Measurements from ENCODE around the gene ZNF318.
"Not testable (repeated sequence)": the region's sequence is repeated elsewhere in the genome, so short reads cannot be mapped to it uniquely, and the experiment has no call there.

Gene ZNF318

GRCh38 chr6:43335469-43335868 is 34.0 kb downstream of the ZNF318 start:
- DNase-seq: no peak

- peak; percentile 24 for DNase-seq
These were observed 34.9 kb downstream of the ZNF318 start for GRCh38 chr6:43334466-43335095.

GRCh38 chr6:43331891-43332290 is 37.6 kb downstream of the ZNF318 start:
- no peak for DNase-seq

- DNase-seq: no peak
These were observed 38.0 kb downstream of the ZNF318 start for GRCh38 chr6:43331470-43331869.

GRCh38 chr6:43328528-43328927 is 40.9 kb downstream of the ZNF318 start:
- DNase-seq: no peak

- DNase-seq: no peak
These were observed 43.6 kb downstream of the ZNF318 start for GRCh38 chr6:43325876-43326275.

GRCh38 chr6:43318011-43318410 is 51.4 kb downstream of the ZNF318 start:
- DNase-seq: no peak

GRCh38 chr6:43313813-43314212 is 55.6 kb downstream of the ZNF318 start:
- no peak for DNase-seq

GRCh38 chr6:43311666-43312065 is 57.8 kb downstream of the ZNF318 start:
- no peak for DNase-seq

- no peak for DNase-seq
These were observed 58.8 kb downstream of the ZNF318 start for GRCh38 chr6:43310624-43311023.

GRCh38 chr6:43310134-43310533 is 59.3 kb downstream of the ZNF318 start:
- DNase-seq: no peak

GRCh38 chr6:43308990-43309477 is 60.4 kb downstream of the ZNF318 start:
- DNase-seq: no peak

GRCh38 chr6:43308101-43308989 is 61.1 kb downstream of the ZNF318 start, which contains the start of gene CRIP3:
TSS of gene CRIP3 (minus strand) at chr6:43308826. CDS start at chr6:43308792, 34 bp downstream.
- peak; percentile 49 for DNase-seq

GRCh38 chr6:43307451-43308100 is 61.9 kb downstream of the ZNF318 start:
- no peak for DNase-seq

GRCh38 chr6:43306086-43306485 is 63.4 kb downstream of the ZNF318 start:
- DNase-seq: no peak

GRCh38 chr6:43304882-43305281 is 64.6 kb downstream of the ZNF318 start:
- no peak for DNase-seq

- no peak for DNase-seq
These were observed 65.1 kb downstream of the ZNF318 start for GRCh38 chr6:43304361-43304760.

GRCh38 chr6:43303751-43304331 is 65.6 kb downstream of the ZNF318 start:
- DNase-seq: no peak

- not testable (repeated sequence) for DNase-seq
These were observed 66.4 kb downstream of the ZNF318 start for GRCh38 chr6:43303006-43303405.

- no peak for DNase-seq
These were observed 67.3 kb downstream of the ZNF318 start for GRCh38 chr6:43302126-43302525.

- DNase-seq: no peak
These were observed 68.2 kb downstream of the ZNF318 start for GRCh38 chr6:43301081-43301870.

Measured in NCI-H1436 (cell line).